Measurements from ENCODE around the gene COL27A1.

The COL27A1 gene

DNA sequence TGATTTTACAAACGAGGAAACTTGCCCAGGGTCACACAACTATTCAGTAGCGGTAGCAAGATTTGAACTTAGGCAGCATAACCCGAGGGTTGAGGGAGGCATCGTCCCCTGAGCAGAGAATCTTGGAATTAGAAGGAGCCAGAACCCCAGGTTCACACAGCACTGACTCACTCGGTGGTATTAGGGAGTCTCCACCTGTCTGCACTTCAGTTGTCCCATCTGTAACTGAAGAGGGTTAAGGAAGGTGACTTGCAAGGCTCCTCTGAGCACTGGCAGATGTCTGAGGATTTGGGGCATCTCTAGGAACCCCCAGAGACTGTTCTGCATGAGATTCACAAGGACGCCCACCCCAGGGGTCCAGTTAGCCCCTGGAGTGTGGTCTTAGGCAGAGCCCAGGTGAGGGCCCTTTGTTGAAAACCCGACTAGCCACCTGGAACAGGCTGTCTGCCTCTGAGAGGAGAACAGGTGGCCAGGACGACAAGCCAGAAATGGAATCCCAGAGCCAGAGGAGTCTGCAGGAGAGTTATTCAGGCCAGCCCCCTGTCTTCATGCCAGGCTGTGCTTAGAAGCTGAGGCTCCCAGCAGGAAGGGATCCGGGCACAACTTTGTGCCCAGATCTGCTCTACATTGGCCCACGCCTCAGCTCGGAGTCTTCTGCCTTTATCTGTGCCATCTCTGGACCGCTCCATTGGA is 117.5 kb downstream of the COL27A1 start:
- Histone ChIP-seq H3K27ac (replicated peaks) (no peak overlapping the region), H3K4me3 (replicated peaks; ENCODE audit: insufficient read depth, low read length) (no peak overlapping the region), H3K27me3 (ENCODE audit: insufficient read depth, poor library complexity, severe bottlenecking) (peaks cover 5% of the 10 kb centered on the region)
- TF ChIP-seq, protein P1, sequence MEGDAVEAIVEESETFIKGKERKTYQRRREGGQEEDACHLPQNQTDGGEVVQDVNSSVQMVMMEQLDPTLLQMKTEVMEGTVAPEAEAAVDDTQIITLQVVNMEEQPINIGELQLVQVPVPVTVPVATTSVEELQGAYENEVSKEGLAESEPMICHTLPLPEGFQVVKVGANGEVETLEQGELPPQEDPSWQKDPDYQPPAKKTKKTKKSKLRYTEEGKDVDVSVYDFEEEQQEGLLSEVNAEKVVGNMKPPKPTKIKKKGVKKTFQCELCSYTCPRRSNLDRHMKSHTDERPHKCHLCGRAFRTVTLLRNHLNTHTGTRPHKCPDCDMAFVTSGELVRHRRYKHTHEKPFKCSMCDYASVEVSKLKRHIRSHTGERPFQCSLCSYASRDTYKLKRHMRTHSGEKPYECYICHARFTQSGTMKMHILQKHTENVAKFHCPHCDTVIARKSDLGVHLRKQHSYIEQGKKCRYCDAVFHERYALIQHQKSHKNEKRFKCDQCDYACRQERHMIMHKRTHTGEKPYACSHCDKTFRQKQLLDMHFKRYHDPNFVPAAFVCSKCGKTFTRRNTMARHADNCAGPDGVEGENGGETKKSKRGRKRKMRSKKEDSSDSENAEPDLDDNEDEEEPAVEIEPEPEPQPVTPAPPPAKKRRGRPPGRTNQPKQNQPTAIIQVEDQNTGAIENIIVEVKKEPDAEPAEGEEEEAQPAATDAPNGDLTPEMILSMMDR (IDR thresholded peaks at IDR 0.05; ENCODE audit: insufficient read depth, low read length), result no peak
- TF ChIP-seq, protein P2, sequence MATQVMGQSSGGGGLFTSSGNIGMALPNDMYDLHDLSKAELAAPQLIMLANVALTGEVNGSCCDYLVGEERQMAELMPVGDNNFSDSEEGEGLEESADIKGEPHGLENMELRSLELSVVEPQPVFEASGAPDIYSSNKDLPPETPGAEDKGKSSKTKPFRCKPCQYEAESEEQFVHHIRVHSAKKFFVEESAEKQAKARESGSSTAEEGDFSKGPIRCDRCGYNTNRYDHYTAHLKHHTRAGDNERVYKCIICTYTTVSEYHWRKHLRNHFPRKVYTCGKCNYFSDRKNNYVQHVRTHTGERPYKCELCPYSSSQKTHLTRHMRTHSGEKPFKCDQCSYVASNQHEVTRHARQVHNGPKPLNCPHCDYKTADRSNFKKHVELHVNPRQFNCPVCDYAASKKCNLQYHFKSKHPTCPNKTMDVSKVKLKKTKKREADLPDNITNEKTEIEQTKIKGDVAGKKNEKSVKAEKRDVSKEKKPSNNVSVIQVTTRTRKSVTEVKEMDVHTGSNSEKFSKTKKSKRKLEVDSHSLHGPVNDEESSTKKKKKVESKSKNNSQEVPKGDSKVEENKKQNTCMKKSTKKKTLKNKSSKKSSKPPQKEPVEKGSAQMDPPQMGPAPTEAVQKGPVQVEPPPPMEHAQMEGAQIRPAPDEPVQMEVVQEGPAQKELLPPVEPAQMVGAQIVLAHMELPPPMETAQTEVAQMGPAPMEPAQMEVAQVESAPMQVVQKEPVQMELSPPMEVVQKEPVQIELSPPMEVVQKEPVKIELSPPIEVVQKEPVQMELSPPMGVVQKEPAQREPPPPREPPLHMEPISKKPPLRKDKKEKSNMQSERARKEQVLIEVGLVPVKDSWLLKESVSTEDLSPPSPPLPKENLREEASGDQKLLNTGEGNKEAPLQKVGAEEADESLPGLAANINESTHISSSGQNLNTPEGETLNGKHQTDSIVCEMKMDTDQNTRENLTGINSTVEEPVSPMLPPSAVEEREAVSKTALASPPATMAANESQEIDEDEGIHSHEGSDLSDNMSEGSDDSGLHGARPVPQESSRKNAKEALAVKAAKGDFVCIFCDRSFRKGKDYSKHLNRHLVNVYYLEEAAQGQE (IDR thresholded peaks at IDR 0.05; ENCODE audit: insufficient replicate concordance, low read depth), result no peak
- no peak for DNase-seq (ENCODE audit: low read depth in 1 of 2, low spot score in 1 of 2)

DNA sequence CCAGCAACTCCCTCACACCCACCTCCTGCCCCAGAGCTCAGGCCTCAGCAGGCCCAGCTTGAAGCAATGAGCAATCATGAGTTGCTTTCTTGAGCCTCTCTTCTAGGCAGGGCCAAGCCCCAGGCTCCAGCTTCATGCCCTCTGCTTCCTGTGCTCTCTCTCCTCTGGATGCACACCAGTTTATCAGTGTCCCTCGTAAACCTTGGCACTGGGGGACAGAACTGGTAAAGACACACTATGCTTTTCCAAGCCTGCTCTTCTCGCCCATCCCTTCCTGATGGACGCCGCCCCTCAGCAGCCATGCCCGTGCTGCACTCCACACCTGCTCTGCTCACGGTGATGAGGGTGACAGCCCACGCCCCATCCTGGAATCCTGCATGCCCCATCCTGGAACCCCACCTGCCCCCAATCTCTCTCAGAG is 118.1 kb downstream of the COL27A1 start:
- no peak for DNase-seq (ENCODE audit: low read depth in 1 of 2, low spot score in 1 of 2)
- TF ChIP-seq GABPA (IDR thresholded peaks at IDR 0.05; ENCODE audit: low read depth), result no peak
- TF ChIP-seq, protein P2 (IDR thresholded peaks at IDR 0.05; ENCODE audit: insufficient replicate concordance, low read depth), result no peak
- TF ChIP-seq POLR2AphosphoS5 (IDR thresholded peaks at IDR 0.05; ENCODE audit: low read depth), result no peak
- TF ChIP-seq SPI1 (IDR thresholded peaks at IDR 0.05; ENCODE audit: borderline replicate concordance, low read depth), result no peak
- TF ChIP-seq, protein P1 (IDR thresholded peaks at IDR 0.05; ENCODE audit: insufficient read depth, low read length), result no peak
- peaks cover 3% of the 10 kb centered on the region for H3K27me3 ChIP-seq (ENCODE audit: insufficient read depth, poor library complexity, severe bottlenecking)
- no peak overlapping the region for H3K27ac ChIP-seq (replicated peaks)
- no peak overlapping the region for H3K4me3 ChIP-seq (replicated peaks; ENCODE audit: insufficient read depth, low read length)

DNA sequence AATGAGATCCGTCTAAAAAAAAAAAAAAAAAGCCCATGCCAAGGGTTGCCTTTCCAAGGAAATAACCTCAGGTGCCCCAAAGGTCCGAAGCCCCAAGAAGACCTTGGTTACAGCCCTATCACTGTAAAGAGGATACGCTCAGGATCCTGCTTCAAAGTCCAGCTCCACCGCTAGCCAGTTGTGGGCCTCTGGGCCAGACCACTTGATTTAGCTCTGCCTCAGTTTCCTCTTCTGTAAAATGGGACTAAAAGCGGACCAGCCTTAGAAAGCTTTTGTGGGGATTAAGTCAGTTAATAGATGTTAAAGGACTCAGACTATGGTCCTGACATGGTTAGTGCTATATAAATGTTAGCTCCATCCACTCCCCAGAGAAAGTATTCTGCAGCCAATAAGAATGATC is 118.9 kb downstream of the COL27A1 start:
- no peak for TF ChIP-seq GABPA (IDR thresholded peaks at IDR 0.05; ENCODE audit: low read depth)
- TF ChIP-seq, protein P1 (IDR thresholded peaks at IDR 0.05; ENCODE audit: insufficient read depth, low read length), result no peak
- TF ChIP-seq SPI1 (IDR thresholded peaks at IDR 0.05; ENCODE audit: borderline replicate concordance, low read depth), result no peak
- TF ChIP-seq, protein P2 (IDR thresholded peaks at IDR 0.05; ENCODE audit: insufficient replicate concordance, low read depth), result no peak
- no peak for TF ChIP-seq POLR2AphosphoS5 (IDR thresholded peaks at IDR 0.05; ENCODE audit: low read depth)

More for the DNA sequence above, 118.9 kb downstream of the COL27A1 start:
- no peak for DNase-seq (ENCODE audit: low read depth in 1 of 2, low spot score in 1 of 2)
- Histone ChIP-seq H3K4me3 (replicated peaks; ENCODE audit: insufficient read depth, low read length) (no peak overlapping the region), H3K27ac (replicated peaks) (no peak overlapping the region), H3K27me3 (ENCODE audit: insufficient read depth, poor library complexity, severe bottlenecking) (no peaks in the 10 kb centered on the region)
